Measurements from ENCODE around the gene ZNF830. TPM values are rescaled to one million over a fixed set of nuclear protein-coding genes. Genes with fewer than 3 reads are reported as not detected.

ZNF830 gene
- polyA plus RNA-seq, 3 donors = 2.1 to 4.7 (median 4.2) TPM

DNA sequence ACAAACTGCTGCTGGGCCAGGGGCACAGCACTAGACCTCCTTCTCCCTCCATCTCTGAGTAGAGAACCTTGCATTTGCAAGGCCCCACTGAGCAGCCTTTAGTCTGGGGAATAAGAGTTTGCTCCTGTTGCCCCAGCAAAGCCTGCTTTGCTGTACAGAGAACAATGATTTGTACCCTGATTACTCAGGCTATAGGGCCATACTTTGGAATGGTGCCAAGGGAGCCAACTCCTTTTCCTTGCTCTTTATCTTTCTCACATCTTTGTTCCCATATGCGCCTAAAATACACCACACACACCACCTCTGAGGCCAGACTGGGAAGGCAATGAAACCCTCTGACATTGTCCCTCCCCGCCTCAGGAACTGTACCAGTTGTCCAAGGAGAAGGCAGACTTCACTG lies 40.2 kb downstream of the ZNF830 start:
- Mint-ChIP-seq H3K9me3 (peaks cover 0 to 2% (median 0%) of the 10 kb centered on the region in 7 donors), H3K27ac (no peak overlapping the region), H3K4me1 (peaks cover 18% of the 10 kb centered on the region), H3K36me3 (peaks cover 54 to 62% of the 10 kb centered on the region in 2 donors), H3K4me3 (no peak overlapping the region), H3K27me3 (ENCODE audit: low read depth in 3 of 3) (no peaks in the 10 kb centered on the region)
- no peaks in the 10 kb centered on the region for H3K79me2 ChIP-seq (ENCODE audit: insufficient read depth, low read length)
- WGBS (ENCODE audit: insufficient coverage) = no CpG with 5 or more reads among the region's 2 CpGs
- TF ChIP-seq, protein P1, sequence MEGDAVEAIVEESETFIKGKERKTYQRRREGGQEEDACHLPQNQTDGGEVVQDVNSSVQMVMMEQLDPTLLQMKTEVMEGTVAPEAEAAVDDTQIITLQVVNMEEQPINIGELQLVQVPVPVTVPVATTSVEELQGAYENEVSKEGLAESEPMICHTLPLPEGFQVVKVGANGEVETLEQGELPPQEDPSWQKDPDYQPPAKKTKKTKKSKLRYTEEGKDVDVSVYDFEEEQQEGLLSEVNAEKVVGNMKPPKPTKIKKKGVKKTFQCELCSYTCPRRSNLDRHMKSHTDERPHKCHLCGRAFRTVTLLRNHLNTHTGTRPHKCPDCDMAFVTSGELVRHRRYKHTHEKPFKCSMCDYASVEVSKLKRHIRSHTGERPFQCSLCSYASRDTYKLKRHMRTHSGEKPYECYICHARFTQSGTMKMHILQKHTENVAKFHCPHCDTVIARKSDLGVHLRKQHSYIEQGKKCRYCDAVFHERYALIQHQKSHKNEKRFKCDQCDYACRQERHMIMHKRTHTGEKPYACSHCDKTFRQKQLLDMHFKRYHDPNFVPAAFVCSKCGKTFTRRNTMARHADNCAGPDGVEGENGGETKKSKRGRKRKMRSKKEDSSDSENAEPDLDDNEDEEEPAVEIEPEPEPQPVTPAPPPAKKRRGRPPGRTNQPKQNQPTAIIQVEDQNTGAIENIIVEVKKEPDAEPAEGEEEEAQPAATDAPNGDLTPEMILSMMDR (IDR thresholded peaks at IDR 0.05) = no peak
- peaks cover 44 to 91% of the 10 kb centered on the region in 2 donors for H3K36me3 ChIP-seq (replicated peaks in 1 of 2; ENCODE audit: control insufficient read depth in 1 of 2, insufficient read depth in 2 of 2, low read length in 2 of 2)
- H3K9ac ChIP-seq (ENCODE audit: insufficient read depth, low read length, poor library complexity, severe bottlenecking) = no peak overlapping the region
- no peak overlapping the region for H3K4me3 ChIP-seq (replicated peaks in 1 of 3; ENCODE audit: low read depth in 2 of 3, low read length in 3 of 3)
- DNase-seq = no peak
- H2AFZ ChIP-seq (ENCODE audit: insufficient read depth, low read depth, low read length, poor library complexity, severe bottlenecking) = no peak overlapping the region
- H3K27me3 ChIP-seq (ENCODE audit: control insufficient read depth in 2 of 2, insufficient read depth in 2 of 2, low read length in 2 of 2) = no peaks in the 10 kb centered on the region
- no peaks in the 10 kb centered on the region for H4K20me1 ChIP-seq (ENCODE audit: insufficient read depth, low read length)
- H3K4me2 ChIP-seq (replicated peaks; ENCODE audit: extremely low read depth, low read length, poor library complexity, severe bottlenecking) = no peak overlapping the region
- H3K9me3 ChIP-seq (replicated peaks in 1 of 2; ENCODE audit: control insufficient read depth in 1 of 2, insufficient read depth in 1 of 2, low read length in 2 of 2) = no peaks in the 10 kb centered on the region
- intact Hi-C loops (cut with micrococcal nuclease) = loop anchor here in 1 of 2 donors (5.0 kb wide), 1 partner anchor 106 kb away; no protein-coding TSS in a partner anchor
- H3K27ac ChIP-seq (ENCODE audit: low read depth in 1 of 2, low read length in 2 of 2) = no peak overlapping the region
- H3K4me1 ChIP-seq (ENCODE audit: control insufficient read depth in 1 of 2, insufficient read depth in 2 of 2, low read length in 2 of 2) = peaks cover 12 to 16% of the 10 kb centered on the region in 2 donors

DNA sequence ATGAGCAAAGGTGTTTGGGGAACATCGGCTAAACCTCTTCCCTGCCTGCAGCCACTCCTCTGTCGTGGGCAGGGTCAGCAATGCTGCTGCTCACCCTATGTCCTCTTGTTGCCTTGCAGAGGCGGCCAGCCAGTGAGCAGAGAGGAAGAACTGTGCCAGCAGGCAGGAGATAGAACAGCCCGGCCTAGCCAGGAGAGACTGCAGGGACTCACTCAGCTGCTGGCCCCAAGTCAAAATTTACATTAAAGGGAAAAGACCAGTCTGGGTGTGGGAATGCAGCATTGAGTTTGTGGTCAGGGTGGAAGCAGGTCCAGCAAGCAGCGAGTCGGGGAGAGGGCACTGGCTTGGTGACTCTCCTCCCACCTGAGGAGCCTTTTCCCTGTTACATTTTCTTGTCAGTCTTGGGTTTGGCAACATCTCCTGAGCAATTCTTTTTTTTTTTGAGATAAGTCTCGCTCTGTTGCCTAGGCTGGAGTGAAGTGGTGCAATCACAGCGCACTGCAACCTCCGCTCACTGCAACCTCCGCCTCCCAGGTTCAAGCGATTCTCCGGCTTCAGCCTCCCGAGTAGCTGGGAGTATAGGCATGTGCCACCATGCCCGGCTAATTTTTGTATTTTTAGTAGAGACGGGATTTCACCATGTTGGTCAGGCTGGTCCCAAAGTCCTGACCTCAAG lies 41.7 kb downstream of the ZNF830 start:
- H3K4me1 ChIP-seq (ENCODE audit: control insufficient read depth in 1 of 2, insufficient read depth in 2 of 2, low read length in 2 of 2) = peaks cover 0 to 1% of the 10 kb centered on the region in 2 donors
- 93% methylated on average over 15 of the region's 15 CpGs for WGBS (ENCODE audit: insufficient coverage)
- no peak for DNase-seq
- Mint-ChIP-seq H3K4me1 (peaks cover 4% of the 10 kb centered on the region), H3K27me3 (ENCODE audit: low read depth in 3 of 3) (no peaks in the 10 kb centered on the region), H3K4me3 (no peak overlapping the region), H3K27ac (peak overlapping the region in 6 of 7 donors; percentile 30 to 84 (median 68)), H3K36me3 (peaks cover 61 to 77% of the 10 kb centered on the region in 2 donors), H3K9me3 (peaks cover 0 to 2% (median 0%) of the 10 kb centered on the region in 7 donors)
- TF ChIP-seq, protein P1 (IDR thresholded peaks at IDR 0.05) = no peak
- H3K4me3 ChIP-seq (replicated peaks in 1 of 3; ENCODE audit: low read depth in 2 of 3, low read length in 3 of 3) = no peak overlapping the region
- no peak overlapping the region for H2AFZ ChIP-seq (ENCODE audit: insufficient read depth, low read depth, low read length, poor library complexity, severe bottlenecking)
- no peaks in the 10 kb centered on the region for H3K9me3 ChIP-seq (replicated peaks in 1 of 2; ENCODE audit: control insufficient read depth in 1 of 2, insufficient read depth in 1 of 2, low read length in 2 of 2)
- H3K9ac ChIP-seq (ENCODE audit: insufficient read depth, low read length, poor library complexity, severe bottlenecking) = no peak overlapping the region
- intact Hi-C loops (cut with micrococcal nuclease) = loop anchor here in 1 of 2 donors (5.0 kb wide), 1 partner anchor 104 kb away; no protein-coding TSS in a partner anchor
- H3K27me3 ChIP-seq (ENCODE audit: control insufficient read depth in 2 of 2, insufficient read depth in 2 of 2, low read length in 2 of 2) = no peaks in the 10 kb centered on the region
- H3K27ac ChIP-seq (ENCODE audit: low read depth in 1 of 2, low read length in 2 of 2) = no peak overlapping the region
- no peaks in the 10 kb centered on the region for H4K20me1 ChIP-seq (ENCODE audit: insufficient read depth, low read length)
- H3K36me3 ChIP-seq (replicated peaks in 1 of 2; ENCODE audit: control insufficient read depth in 1 of 2, insufficient read depth in 2 of 2, low read length in 2 of 2) = peaks cover 53 to 94% of the 10 kb centered on the region in 2 donors
- no peak overlapping the region for H3K4me2 ChIP-seq (replicated peaks; ENCODE audit: extremely low read depth, low read length, poor library complexity, severe bottlenecking)
- H3K79me2 ChIP-seq (ENCODE audit: insufficient read depth, low read length) = no peaks in the 10 kb centered on the region
